Keratinocyte (primary cell): ENCODE results near the gene GPC3. TPM values are rescaled to one million over a fixed set of nuclear protein-coding genes. Genes with fewer than 3 reads are reported as not detected.

Experiments used
- DNase-seq: peaks from one replicate; pipeline ENCODE4 v3.0.0-alpha.2; 2011; ENCODE audit warnings: low read depth, missing footprints, low spot score
- FAIRE-seq: peaks from 2 replicates; lab custom pipeline; 2011; peaks lifted over from hg19 to GRCh38; lab: Jason Lieb, UNC
- H2AFZ ChIP-seq: 2 replicates; pipeline ENCODE4 v1.6.0; 2012; ENCODE audit warnings: low read length, control low read depth, inconsistent platforms; ENCODE audit not compliant: control insufficient read depth
- H3K27ac ChIP-seq: 2 replicates; pipeline ENCODE4 v1.5.1; 2011; ENCODE audit warnings: low read length; ENCODE audit not compliant: control insufficient read depth, insufficient read depth
- H3K27me3 ChIP-seq: 3 replicates; pipeline ENCODE4 v1.6.0; 2011; ENCODE audit warnings: low read length; ENCODE audit not compliant: control insufficient read depth, insufficient read depth; ENCODE audit errors: extremely low read depth
- H3K36me3 ChIP-seq, 2 experiments: 2 replicates in 1 of 2; 3 replicates in 1 of 2; pipeline ENCODE4 v1.5.1; 2011; ENCODE audit warnings: low read length in 2 of 2, mild to moderate bottlenecking in 1 of 2; ENCODE audit not compliant: control insufficient read depth in 2 of 2, insufficient read depth in 2 of 2; ENCODE audit errors: extremely low read depth in 1 of 2
- H3K4me1 ChIP-seq: 3 replicates; pipeline ENCODE4 v1.5.1; 2011; ENCODE audit warnings: low read length; ENCODE audit not compliant: control insufficient read depth, insufficient read depth; ENCODE audit errors: extremely low read depth
- H3K4me2 ChIP-seq: 3 replicates; pipeline ENCODE4 v1.6.0; 2011; ENCODE audit warnings: low read depth, low read length; ENCODE audit not compliant: control insufficient read depth, insufficient read depth; ENCODE audit errors: extremely low read depth
- H3K4me3 ChIP-seq, 3 experiments: fragments of 200-600 bp in 1 of 3; sonication (generic) in 1 of 3; 2 replicates in 2 of 3; 3 replicates in 1 of 3; pipeline ENCODE4 v1.5.1; 2011 to 2016; ENCODE audit warnings: low read length in 3 of 3, mild to moderate bottlenecking in 3 of 3, control low read depth in 2 of 3, inconsistent platforms in 1 of 3, low read depth in 1 of 3, mixed read lengths in 1 of 3, mixed run types in 1 of 3, moderate library complexity in 1 of 3; ENCODE audit not compliant: control insufficient read depth in 2 of 3, insufficient read depth in 2 of 3; ENCODE audit errors: extremely low read depth in 1 of 3
- H3K79me2 ChIP-seq: 2 replicates; pipeline ENCODE4 v1.6.0; 2012; ENCODE audit warnings: low read length; ENCODE audit not compliant: control insufficient read depth, insufficient read depth
- H3K9ac ChIP-seq: 3 replicates; pipeline ENCODE4 v1.6.0; 2011; ENCODE audit warnings: low read length; ENCODE audit not compliant: control insufficient read depth, insufficient read depth; ENCODE audit errors: extremely low read depth
- H3K9me1 ChIP-seq: 3 replicates; pipeline ENCODE4 v1.6.0; 2011; ENCODE audit warnings: low read length; ENCODE audit not compliant: control insufficient read depth, insufficient read depth; ENCODE audit errors: extremely low read depth
- H3K9me3 ChIP-seq: 2 replicates; pipeline ENCODE4 v1.5.1; 2012; ENCODE audit warnings: low read depth, low read length; ENCODE audit not compliant: control insufficient read depth
- H4K20me1 ChIP-seq: 3 replicates; pipeline ENCODE4 v1.6.0; 2011; ENCODE audit warnings: low read length; ENCODE audit not compliant: control insufficient read depth, insufficient read depth; ENCODE audit errors: extremely low read depth
- CTCF ChIP-seq, 3 experiments: IDR thresholded peaks in 1 of 3; conservative IDR thresholded peaks in 1 of 3; optimal IDR thresholded peaks in 1 of 3; 2 replicates in 2 of 3; 3 replicates in 1 of 3; pipeline versions ENCODE3 to v1.5.1; 2011; ENCODE audit warnings: low read length in 3 of 3, mild to moderate bottlenecking in 3 of 3, moderate library complexity in 2 of 3, control low read depth in 1 of 3, inconsistent platforms in 1 of 3; ENCODE audit not compliant: insufficient read depth in 2 of 3; ENCODE audit errors: extremely low read depth in 1 of 3
- EZH2 ChIP-seq: IDR thresholded peaks from one replicate; pipeline ENCODE4 v1.6.1; 2012; ENCODE audit warnings: inconsistent platforms, mild to moderate bottlenecking, low read length, moderate library complexity
- dilution Hi-C: fragments of 300-500 bp; cut with MboI; formaldehyde crosslinking; loops from one replicate; pipeline ENCODE4 v1.7.0; 2020; ENCODE audit warnings: low sequenced_read_pairs; ENCODE audit not compliant: extremely low pct_ligation_motif_present
- polyA plus RNA-seq, 5 experiments: library from polyadenylated mRNA; depleted of rRNA in 3 of 5; stranded (reverse) in 3 of 5; stranded (forward) in 1 of 5; unstranded in 1 of 5; fragments of >200 nt; gene quantifications; 1 replicate in 1 of 5; 2 replicates in 3 of 5; 3 replicates in 1 of 5; pipeline versions ENCODE4 v1.2.1 to v1.2.3, GENCODE V29; 2011 to 2012; ENCODE audit warnings: missing spikeins in 2 of 5, low read depth in 1 of 5, low replicate concordance in 1 of 5

The GPC3 gene
- polyA plus RNA-seq, 1 donor (not counting 4 experiments of a cell fraction or from before 2014, with no cell fraction given) = 0.03 TPM

- Histone ChIP-seq H3K79me2 (no peaks in the 10 kb centered on the region), H3K27ac (no peak overlapping the region), H3K4me1 (no peaks in the 10 kb centered on the region), H3K9me3 (no peaks in the 10 kb centered on the region), H3K4me2 (no peak overlapping the region), H3K9me1 (no peaks in the 10 kb centered on the region), H3K9ac (no peak overlapping the region), H4K20me1 (no peaks in the 10 kb centered on the region), H3K36me3 (no peaks in the 10 kb centered on the region), H3K4me3 (no peak overlapping the region), H2AFZ (no peak overlapping the region), H3K27me3 (no peaks in the 10 kb centered on the region)
- DNase-seq = no peak
- TF ChIP-seq CTCF (optimal IDR thresholded peaks at IDR 0.05 in 1 of 3, IDR thresholded peaks at IDR 0.05 in 1 of 3, conservative IDR thresholded peaks at IDR 0.05 in 1 of 3; ENCODE audit: extremely low read depth in 1 of 3, insufficient read depth in 2 of 3, low read length in 3 of 3) (no peak), EZH2 (no peak)
- FAIRE-seq = no peak
- dilution Hi-C loops = no loop called here
Observed at GRCh38 chrX:133495464-133496391, 489.7 kb downstream of the GPC3 start.

GRCh38 chrX:133493366-133493765 lies 492.0 kb downstream of the GPC3 start:
- Histone ChIP-seq H3K27ac (no peak overlapping the region), H3K9ac (no peak overlapping the region), H4K20me1 (no peaks in the 10 kb centered on the region), H3K4me2 (no peak overlapping the region), H3K36me3 (no peaks in the 10 kb centered on the region), H3K4me3 (no peak overlapping the region), H3K4me1 (no peaks in the 10 kb centered on the region), H3K9me1 (no peaks in the 10 kb centered on the region), H3K79me2 (no peaks in the 10 kb centered on the region), H3K9me3 (no peaks in the 10 kb centered on the region), H3K27me3 (no peaks in the 10 kb centered on the region), H2AFZ (no peak overlapping the region)
- FAIRE-seq (no peak), DNase-seq (no peak)
- dilution Hi-C loops = no loop called here
- TF ChIP-seq EZH2 = no peak
- TF ChIP-seq CTCF (optimal IDR thresholded peaks at IDR 0.05 in 1 of 3, IDR thresholded peaks at IDR 0.05 in 1 of 3, conservative IDR thresholded peaks at IDR 0.05 in 1 of 3; ENCODE audit: extremely low read depth in 1 of 3, insufficient read depth in 2 of 3, low read length in 3 of 3) = no peak
